BE2C (cell line): ENCODE measurements around the gene PLCB1.

Experiments
- DNase-seq: peaks from one replicate; pipeline ENCODE4 v3.0.0-alpha.2; 2020
- H3K27me3 ChIP-seq: fragments of 250-450 bp; sonication (Bioruptor Pico); 2 replicates; pipeline ENCODE4 v1.5.1; 2020; ENCODE audit warnings: mild to moderate bottlenecking
- H3K36me3 ChIP-seq: fragments of 250-450 bp; sonication (Bioruptor Pico); 2 replicates; pipeline ENCODE4 v1.5.1; 2020; ENCODE audit warnings: mild to moderate bottlenecking
- H3K4me1 ChIP-seq: fragments of 250-450 bp; sonication (Bioruptor Pico); 2 replicates; pipeline ENCODE4 v1.5.1; 2020
- H3K4me3 ChIP-seq: 2 replicates; pipeline ENCODE4 v1.5.1; 2011; ENCODE audit warnings: low read depth, low read length
- H3K9me3 ChIP-seq: fragments of 250-450 bp; sonication (Bioruptor Pico); 2 replicates; pipeline ENCODE4 v1.5.1; 2020
- CTCF ChIP-seq: IDR thresholded peaks from 2 replicates; pipeline ENCODE4 v1.5.1; 2012; ENCODE audit warnings: mild to moderate bottlenecking, low read depth, low read length

Gene PLCB1

GRCh38 chr20:8144282-8145245 is 12.5 kb downstream of the PLCB1 start:
- Histone ChIP-seq H3K4me1 (peaks cover 12% of the 10 kb centered on the region), H3K27me3 (no peaks in the 10 kb centered on the region), H3K4me3 (no peak overlapping the region), H3K9me3 (no peaks in the 10 kb centered on the region), H3K36me3 (peaks cover 3% of the 10 kb centered on the region; the same call in 1 of the 2 replicates)
- TF ChIP-seq CTCF: no peak
- no peak for DNase-seq

- H3K9me3 ChIP-seq: no peaks in the 10 kb centered on the region
- peaks cover 12% of the 10 kb centered on the region for H3K4me1 ChIP-seq
- no peak for DNase-seq
- no peaks in the 10 kb centered on the region for H3K27me3 ChIP-seq
- no peak overlapping the region for H3K4me3 ChIP-seq
- TF ChIP-seq CTCF: no peak
- peaks cover 3% of the 10 kb centered on the region; the same call in 1 of the 2 replicates for H3K36me3 ChIP-seq
Measured at GRCh38 chr20:8145246-8146168, 13.4 kb downstream of the PLCB1 start.

- H3K4me1 ChIP-seq: peaks cover 12% of the 10 kb centered on the region
- H3K36me3 ChIP-seq: peaks cover 13% of the 10 kb centered on the region
- H3K9me3 ChIP-seq: no peaks in the 10 kb centered on the region
- H3K27me3 ChIP-seq: no peaks in the 10 kb centered on the region
- no peak for TF ChIP-seq CTCF
- no peak for DNase-seq
- no peak overlapping the region for H3K4me3 ChIP-seq
Measured at GRCh38 chr20:8147476-8147875, 15.4 kb downstream of the PLCB1 start.

GRCh38 chr20:8148501-8148900 is 16.4 kb downstream of the PLCB1 start:
- H3K36me3 ChIP-seq: peaks cover 15% of the 10 kb centered on the region
- DNase-seq: no peak
- no peaks in the 10 kb centered on the region for H3K27me3 ChIP-seq
- H3K9me3 ChIP-seq: no peaks in the 10 kb centered on the region
- TF ChIP-seq CTCF: no peak
- H3K4me3 ChIP-seq: no peak overlapping the region
- peaks cover 12% of the 10 kb centered on the region for H3K4me1 ChIP-seq

GRCh38 chr20:8150591-8150990 is 18.5 kb downstream of the PLCB1 start:
- Histone ChIP-seq H3K27me3 (no peaks in the 10 kb centered on the region), H3K9me3 (no peaks in the 10 kb centered on the region), H3K36me3 (peaks cover 17% of the 10 kb centered on the region), H3K4me3 (no peak overlapping the region), H3K4me1 (peaks cover 8% of the 10 kb centered on the region)
- TF ChIP-seq CTCF: no peak
- no peak for DNase-seq
